Measurements from ENCODE around the gene FAM131C.

Gene FAM131C

GRCh38 chr1:16013220-16013907, 60.1 kb downstream of the FAM131C start:
- Histone ChIP-seq H3K27me3 (replicated peaks in 2 of 5; ENCODE audit: control insufficient read depth in 4 of 5, insufficient read depth in 5 of 5, low read length in 4 of 5) (peaks cover 0 to 2% (median 0%) of the 10 kb centered on the region in 5 experiments), H3K9me3 (ENCODE audit: control extremely low read depth in 1 of 5, control insufficient read depth in 4 of 5, insufficient read depth in 2 of 5, low read depth in 1 of 5, low read length in 4 of 5) (no peaks in the 10 kb centered on the region), H3K4me1 (ENCODE audit: control extremely low read depth in 1 of 4, control insufficient read depth in 4 of 4, insufficient read depth in 4 of 4, low read length in 3 of 4) (peaks cover 0 to 25% (median 17%) of the 10 kb centered on the region in 4 experiments), H3K4me3 (ENCODE audit: control insufficient read depth in 1 of 7, extremely low read depth in 1 of 7, insufficient read depth in 4 of 7, low read depth in 2 of 7, low read length in 6 of 7) (peak overlapping the region in 6 of 7 experiments; percentile 26 to 69 (median 57)), H3K27ac (ENCODE audit: insufficient read depth in 1 of 2, low read depth in 1 of 2, low read length in 2 of 2, poor library complexity in 1 of 2, severe bottlenecking in 2 of 2) (peak overlapping the region in 1 of 2 experiments; percentile 54), H3K36me3 (ENCODE audit: control insufficient read depth in 4 of 4, insufficient read depth in 4 of 4, low read length in 3 of 4) (no peaks in the 10 kb centered on the region)
- DNase-seq = peak; percentile 65 to 88 (median 88)
- ChIA-PET POLR2A (no interaction called here), CTCF (interaction anchor here (1.4 to 1.5 kb wide), 2 partner anchors 44 to 198 kb away, joined by 3 to 4 read pairs; no protein-coding TSS in a partner anchor)
- WGBS (ENCODE audit: insufficient coverage) = 87% methylated on average over 10 of the region's 28 CpGs

GRCh38 chr1:16012590-16013219, 60.7 kb downstream of the FAM131C start:
- DNase-seq = peak in 2 of 3 donors; percentile 67 to 72
- H3K27me3 ChIP-seq (replicated peaks in 2 of 5; ENCODE audit: control insufficient read depth in 4 of 5, insufficient read depth in 5 of 5, low read length in 4 of 5) = peaks cover 0 to 2% (median 0%) of the 10 kb centered on the region in 5 experiments
- CTCF ChIA-PET = interaction anchor here (1.4 kb wide), 1 partner anchor 45 kb away, joined by 4 read pairs; no protein-coding TSS in a partner anchor
- H3K9me3 ChIP-seq (ENCODE audit: control extremely low read depth in 1 of 5, control insufficient read depth in 4 of 5, insufficient read depth in 2 of 5, low read depth in 1 of 5, low read length in 4 of 5) = no peaks in the 10 kb centered on the region
- no peaks in the 10 kb centered on the region for H3K36me3 ChIP-seq (ENCODE audit: control insufficient read depth in 4 of 4, insufficient read depth in 4 of 4, low read length in 3 of 4)
- H3K4me1 ChIP-seq (ENCODE audit: control extremely low read depth in 1 of 4, control insufficient read depth in 4 of 4, insufficient read depth in 4 of 4, low read length in 3 of 4) = peaks cover 0 to 25% (median 17%) of the 10 kb centered on the region in 4 experiments
- H3K4me3 ChIP-seq (ENCODE audit: control insufficient read depth in 1 of 7, extremely low read depth in 1 of 7, insufficient read depth in 4 of 7, low read depth in 2 of 7, low read length in 6 of 7) = peak overlapping the region in 6 of 7 experiments; percentile 26 to 69 (median 57)
- 6% methylated on average over 22 of the region's 36 CpGs for WGBS (ENCODE audit: insufficient coverage)
- no peak overlapping the region for H3K27ac ChIP-seq (ENCODE audit: insufficient read depth in 1 of 2, low read depth in 1 of 2, low read length in 2 of 2, poor library complexity in 1 of 2, severe bottlenecking in 2 of 2)
- POLR2A ChIA-PET = no interaction called here

GRCh38 chr1:16011936-16012589, 61.4 kb downstream of the FAM131C start:
- Histone ChIP-seq H3K9me3 (ENCODE audit: control extremely low read depth in 1 of 5, control insufficient read depth in 4 of 5, insufficient read depth in 2 of 5, low read depth in 1 of 5, low read length in 4 of 5) (no peaks in the 10 kb centered on the region), H3K4me3 (ENCODE audit: control insufficient read depth in 1 of 7, extremely low read depth in 1 of 7, insufficient read depth in 4 of 7, low read depth in 2 of 7, low read length in 6 of 7) (peak overlapping the region in 4 of 7 experiments; percentile 34 to 69 (median 63)), H3K4me1 (ENCODE audit: control extremely low read depth in 1 of 4, control insufficient read depth in 4 of 4, insufficient read depth in 4 of 4, low read length in 3 of 4) (peaks cover 0 to 25% (median 17%) of the 10 kb centered on the region in 4 experiments), H3K27ac (ENCODE audit: insufficient read depth in 1 of 2, low read depth in 1 of 2, low read length in 2 of 2, poor library complexity in 1 of 2, severe bottlenecking in 2 of 2) (no peak overlapping the region), H3K27me3 (replicated peaks in 2 of 5; ENCODE audit: control insufficient read depth in 4 of 5, insufficient read depth in 5 of 5, low read length in 4 of 5) (peaks cover 0 to 2% (median 0%) of the 10 kb centered on the region in 5 experiments), H3K36me3 (ENCODE audit: control insufficient read depth in 4 of 4, insufficient read depth in 4 of 4, low read length in 3 of 4) (no peaks in the 10 kb centered on the region)
- ChIA-PET CTCF (interaction anchor here (0.7 to 1.4 kb wide), 2 partner anchors 21 to 45 kb away, joined by 3 to 4 read pairs; no protein-coding TSS in a partner anchor), POLR2A (no interaction called here)
- no peak for DNase-seq
- 91% methylated on average over 11 of the region's 11 CpGs for WGBS (ENCODE audit: insufficient coverage)

- no peak for DNase-seq
- CTCF ChIA-PET = interaction anchor here (1.3 to 1.8 kb wide), 5 partner anchors 14 to 60 kb away, joined by 4 to 8 read pairs (median 5); no protein-coding TSS in a partner anchor
- Histone ChIP-seq H3K27me3 (replicated peaks in 2 of 5; ENCODE audit: control insufficient read depth in 4 of 5, insufficient read depth in 5 of 5, low read length in 4 of 5) (peaks cover 0 to 2% (median 0%) of the 10 kb centered on the region in 5 experiments), H3K4me1 (ENCODE audit: control extremely low read depth in 1 of 4, control insufficient read depth in 4 of 4, insufficient read depth in 4 of 4, low read length in 3 of 4) (peaks cover 0 to 25% (median 17%) of the 10 kb centered on the region in 4 experiments), H3K4me3 (ENCODE audit: control insufficient read depth in 1 of 7, extremely low read depth in 1 of 7, insufficient read depth in 4 of 7, low read depth in 2 of 7, low read length in 6 of 7) (no peak overlapping the region), H3K36me3 (ENCODE audit: control insufficient read depth in 4 of 4, insufficient read depth in 4 of 4, low read length in 3 of 4) (no peaks in the 10 kb centered on the region), H3K27ac (ENCODE audit: insufficient read depth in 1 of 2, low read depth in 1 of 2, low read length in 2 of 2, poor library complexity in 1 of 2, severe bottlenecking in 2 of 2) (no peak overlapping the region), H3K9me3 (ENCODE audit: control extremely low read depth in 1 of 5, control insufficient read depth in 4 of 5, insufficient read depth in 2 of 5, low read depth in 1 of 5, low read length in 4 of 5) (no peaks in the 10 kb centered on the region)
- WGBS (ENCODE audit: insufficient coverage) = 96% methylated on average over 3 of the region's 3 CpGs
- POLR2A ChIA-PET = no interaction called here
Measured at GRCh38 chr1:16010837-16011236, 62.6 kb downstream of the FAM131C start.

GRCh38 chr1:16009678-16010077, 63.8 kb downstream of the FAM131C start:
- DNase-seq = no peak
- Histone ChIP-seq H3K9me3 (ENCODE audit: control extremely low read depth in 1 of 5, control insufficient read depth in 4 of 5, insufficient read depth in 2 of 5, low read depth in 1 of 5, low read length in 4 of 5) (no peaks in the 10 kb centered on the region), H3K4me3 (ENCODE audit: control insufficient read depth in 1 of 7, extremely low read depth in 1 of 7, insufficient read depth in 4 of 7, low read depth in 2 of 7, low read length in 6 of 7) (no peak overlapping the region), H3K27me3 (replicated peaks in 2 of 5; ENCODE audit: control insufficient read depth in 4 of 5, insufficient read depth in 5 of 5, low read length in 4 of 5) (peaks cover 0 to 2% (median 0%) of the 10 kb centered on the region in 5 experiments), H3K36me3 (ENCODE audit: control insufficient read depth in 4 of 4, insufficient read depth in 4 of 4, low read length in 3 of 4) (no peaks in the 10 kb centered on the region), H3K27ac (ENCODE audit: insufficient read depth in 1 of 2, low read depth in 1 of 2, low read length in 2 of 2, poor library complexity in 1 of 2, severe bottlenecking in 2 of 2) (no peak overlapping the region), H3K4me1 (ENCODE audit: control extremely low read depth in 1 of 4, control insufficient read depth in 4 of 4, insufficient read depth in 4 of 4, low read length in 3 of 4) (peaks cover 0 to 19% (median 15%) of the 10 kb centered on the region in 4 experiments)
- ChIA-PET CTCF (interaction anchor here (0.8 to 3.8 kb wide), 12 partner anchors 9 to 177 kb away, joined by 3 to 18 read pairs (median 4); partner anchors contain the start of gene CLCNKB), POLR2A (no interaction called here)
- WGBS (ENCODE audit: insufficient coverage) = 90% methylated on average over 7 of the region's 11 CpGs

- POLR2A ChIA-PET = no interaction called here
Measured at GRCh38 chr1:16009030-16009460, 64.4 kb downstream of the FAM131C start.

More at GRCh38 chr1:16009030-16009460, 64.4 kb downstream of the FAM131C start:
- no peaks in the 10 kb centered on the region for H3K9me3 ChIP-seq (ENCODE audit: control extremely low read depth in 1 of 5, control insufficient read depth in 4 of 5, insufficient read depth in 2 of 5, low read depth in 1 of 5, low read length in 4 of 5)
- CTCF ChIA-PET = interaction anchor here (0.6 to 3.8 kb wide), 14 partner anchors 10 to 178 kb away, joined by 3 to 18 read pairs (median 4); partner anchors contain the start of gene CLCNKB
- 3% methylated on average over 4 of the region's 4 CpGs for WGBS (ENCODE audit: insufficient coverage)
- no peak overlapping the region for H3K4me3 ChIP-seq (ENCODE audit: control insufficient read depth in 1 of 7, extremely low read depth in 1 of 7, insufficient read depth in 4 of 7, low read depth in 2 of 7, low read length in 6 of 7)
- H3K27me3 ChIP-seq (replicated peaks in 2 of 5; ENCODE audit: control insufficient read depth in 4 of 5, insufficient read depth in 5 of 5, low read length in 4 of 5) = peaks cover 0 to 2% (median 0%) of the 10 kb centered on the region in 5 experiments
- peak; percentile 63 to 77 (median 65) for DNase-seq
- peaks cover 0 to 17% (median 15%) of the 10 kb centered on the region in 4 experiments for H3K4me1 ChIP-seq (ENCODE audit: control extremely low read depth in 1 of 4, control insufficient read depth in 4 of 4, insufficient read depth in 4 of 4, low read length in 3 of 4)
- H3K36me3 ChIP-seq (ENCODE audit: control insufficient read depth in 4 of 4, insufficient read depth in 4 of 4, low read length in 3 of 4) = no peaks in the 10 kb centered on the region
- H3K27ac ChIP-seq (ENCODE audit: insufficient read depth in 1 of 2, low read depth in 1 of 2, low read length in 2 of 2, poor library complexity in 1 of 2, severe bottlenecking in 2 of 2) = no peak overlapping the region

Measured in common myeloid progenitor, CD34-positive (primary cell).